Measurements from ENCODE around the gene IL17RD. TPM values are rescaled to one million over a fixed set of nuclear protein-coding genes. Genes with fewer than 3 reads are reported as not detected.

IL17RD gene
- polyA plus RNA-seq, 2 of the 4 experiments (the other 2 are of a cell fraction): 0.89 to 1.4 TPM

GRCh38 chr3:57199895-57200297, 34.7 kb upstream of the IL17RD start, which contains the start of gene HESX1:
HESX1 (minus strand) TSS chr3:57199978; CDS start chr3:57199918, 60 bp downstream.
- TF ChIP-seq RFX5 (IDR thresholded peaks at IDR 0.05) (no peak), POLR2AphosphoS2 (conservative IDR thresholded peaks at IDR 0.05; ENCODE audit: low read length) (no peak), HES2 (IDR thresholded peaks at IDR 0.05) (no peak), EHF (CRISPR knock-in tag; IDR thresholded peaks at IDR 0.05) (no peak), PBX3 (IDR thresholded peaks at IDR 0.05) (no peak)
- WGBS (ENCODE audit: missing lambda C conversion rate): 54% methylated on average over 4 of the region's 4 CpGs
- Histone ChIP-seq H3K4me3 (no peak within 1 kb of the TSS), H3K9me3 (no peaks in the 10 kb centered on the region), H3K4me1 (no peaks in the 10 kb centered on the region), H3K4me2 (no peak within 1 kb of the TSS), H3K27ac (no peak within 1 kb of the TSS)
- no peak for FAIRE-seq
- ChIA-PET CTCF (interaction anchor here (1.2 to 1.6 kb wide), 3 partner anchors 22 to 29 kb away, joined by 4 to 5 read pairs (median 5); no protein-coding TSS in a partner anchor), POLR2A (no interaction called here)
- no peak for ATAC-seq
- no peak for DNase-seq (ENCODE audit: low read depth in 1 of 2, low spot score in 1 of 2)

GRCh38 chr3:57194641-57195040, 29.5 kb upstream of the IL17RD start:
- Histone ChIP-seq H3K4me3 (no peak overlapping the region), H3K4me1 (no peaks in the 10 kb centered on the region), H3K27ac (no peak overlapping the region), H3K4me2 (no peak overlapping the region), H3K9me3 (no peaks in the 10 kb centered on the region)
- CTCF ChIA-PET: no interaction called here
- DNase-seq (ENCODE audit: low read depth in 1 of 2, low spot score in 1 of 2): no peak
- TF ChIP-seq CBX2 (IDR thresholded peaks at IDR 0.05; ENCODE audit: borderline replicate concordance, low read depth) (no peak), BCL3 (IDR thresholded peaks at IDR 0.05) (no peak), KDM5A (IDR thresholded peaks at IDR 0.05) (no peak), HOXB5 (CRISPR knock-in tag; IDR thresholded peaks at IDR 0.05) (no peak), GATA3 (IDR thresholded peaks at IDR 0.05; ENCODE audit: borderline replicate concordance) (no peak), EP300 (IDR thresholded peaks at IDR 0.05) (no peak), POLR2A (IDR thresholded peaks at IDR 0.05; ENCODE audit: low read length) (no peak), KDM1A (IDR thresholded peaks at IDR 0.05; ENCODE audit: low read depth) (no peak)
- WGBS (ENCODE audit: missing lambda C conversion rate): 61% methylated on average over 4 of the region's 4 CpGs
- POLR2A ChIA-PET: no interaction called here
- no peak for ATAC-seq
- FAIRE-seq: no peak

- ATAC-seq (no peak), FAIRE-seq (no peak), DNase-seq (ENCODE audit: low read depth in 1 of 2, low spot score in 1 of 2) (no peak)
- Histone ChIP-seq H3K4me3 (no peak overlapping the region), H3K4me2 (no peak overlapping the region), H3K4me1 (no peaks in the 10 kb centered on the region), H3K9me3 (no peaks in the 10 kb centered on the region), H3K27ac (no peak overlapping the region)
- POLR2A ChIA-PET: no interaction called here
- TF ChIP-seq KDM1A (IDR thresholded peaks at IDR 0.05; ENCODE audit: low read depth): no peak
- TF ChIP-seq PBX3 (IDR thresholded peaks at IDR 0.05): no peak
- TF ChIP-seq GATA3 (IDR thresholded peaks at IDR 0.05; ENCODE audit: borderline replicate concordance): no peak
- TF ChIP-seq CBX8 (IDR thresholded peaks at IDR 0.05): no peak
- TF ChIP-seq PHF8 (IDR thresholded peaks at IDR 0.05; ENCODE audit: borderline replicate concordance, low read depth): no peak
- no peak for TF ChIP-seq TFCP2L1 (CRISPR knock-in tag; IDR thresholded peaks at IDR 0.05)
- no peak for TF ChIP-seq ZFP36 (IDR thresholded peaks at IDR 0.05; ENCODE audit: borderline replicate concordance, partially characterized antibody)
- no peak for TF ChIP-seq HEYL (CRISPR knock-in tag; IDR thresholded peaks at IDR 0.05)
- whole genome bisulfite sequencing (ENCODE audit: missing lambda C conversion rate): 75% methylated on average over 3 of the region's 3 CpGs
- CTCF ChIA-PET: no interaction called here
Observed at GRCh38 chr3:57192028-57192427, 26.9 kb upstream of the IL17RD start.

GRCh38 chr3:57184526-57184925, 19.4 kb upstream of the IL17RD start:
- ATAC-seq (no peak), DNase-seq (ENCODE audit: low read depth in 1 of 2, low spot score in 1 of 2) (no peak), FAIRE-seq (no peak)
- H3K9me3 ChIP-seq: no peaks in the 10 kb centered on the region
- ChIA-PET POLR2A (no interaction called here), CTCF (interaction anchor here (1.0 to 1.4 kb wide), 2 partner anchors 14 to 17 kb away, joined by 3 read pairs; no protein-coding TSS in a partner anchor)
- TF ChIP-seq MAX (IDR thresholded peaks at IDR 0.05) (no peak), SREBF2 (IDR thresholded peaks at IDR 0.05) (no peak), FOSL2 (IDR thresholded peaks at IDR 0.05) (no peak), FOSL2 (CRISPR knock-in tag; IDR thresholded peaks at IDR 0.05) (no peak), NR3C1 (IDR thresholded peaks at IDR 0.05) (no peak), MAFK (IDR thresholded peaks at IDR 0.05; ENCODE audit: partially characterized antibody) (no peak), HOXA7 (CRISPR knock-in tag; IDR thresholded peaks at IDR 0.05) (no peak), FOSB (CRISPR knock-in tag; IDR thresholded peaks at IDR 0.05) (no peak), ESRRA (IDR thresholded peaks at IDR 0.05; ENCODE audit: borderline replicate concordance, low read length) (no peak), ZSCAN20 (CRISPR knock-in tag; IDR thresholded peaks at IDR 0.05) (no peak), MYC (IDR thresholded peaks at IDR 0.05; ENCODE audit: borderline replicate concordance, low read length) (no peak)
- no peak overlapping the region for H3K4me3 ChIP-seq
- no peak overlapping the region for H3K4me2 ChIP-seq
- WGBS (ENCODE audit: missing lambda C conversion rate): 74% methylated on average over 6 of the region's 6 CpGs
- H3K4me1 ChIP-seq: no peaks in the 10 kb centered on the region
- no peak overlapping the region for H3K27ac ChIP-seq
